NCI-H146 (cell line): ENCODE results near the gene CIITA.

Source experiments
- DNase-seq: peaks from one replicate; lab custom pipeline; 2025; lab: John Stamatoyannopoulos, UW

Gene CIITA

GRCh38 chr16:10849736-10850477, 27.1 kb upstream of the CIITA start:
- DNase-seq: no peak

- no peak for DNase-seq
Measured at GRCh38 chr16:10850478-10850850, 26.5 kb upstream of the CIITA start.

- no peak for DNase-seq
Measured at GRCh38 chr16:10851512-10851911, 25.5 kb upstream of the CIITA start.

- no peak for DNase-seq
Measured at GRCh38 chr16:10852286-10852685, 24.7 kb upstream of the CIITA start.

GRCh38 chr16:10852948-10853347, 24.1 kb upstream of the CIITA start:
- DNase-seq: no peak

- DNase-seq: no peak
Measured at GRCh38 chr16:10856042-10856441, 21.0 kb upstream of the CIITA start.

- DNase-seq: no peak
Measured at GRCh38 chr16:10858203-10858602, 18.8 kb upstream of the CIITA start.

- no peak for DNase-seq
Measured at GRCh38 chr16:10859020-10859419, 18.0 kb upstream of the CIITA start.

GRCh38 chr16:10859658-10860057, 17.3 kb upstream of the CIITA start:
- no peak for DNase-seq

GRCh38 chr16:10862438-10862837, 14.6 kb upstream of the CIITA start:
- no peak for DNase-seq

- no peak for DNase-seq
Measured at GRCh38 chr16:10865991-10866966, 10.7 kb upstream of the CIITA start.

- no peak for DNase-seq
Measured at GRCh38 chr16:10867199-10867598, 9.8 kb upstream of the CIITA start.

- DNase-seq: no peak
Measured at GRCh38 chr16:10868104-10868595, 8.9 kb upstream of the CIITA start.

GRCh38 chr16:10868596-10869469, 8.2 kb upstream of the CIITA start:
- DNase-seq: no peak

- DNase-seq: no peak
Measured at GRCh38 chr16:10870137-10870776, 6.7 kb upstream of the CIITA start.

- DNase-seq: no peak
Measured at GRCh38 chr16:10870808-10871156, 6.2 kb upstream of the CIITA start.

- no peak for DNase-seq
Measured at GRCh38 chr16:10871157-10871991, 5.6 kb upstream of the CIITA start.

- no peak for DNase-seq
Measured at GRCh38 chr16:10876315-10876714, 687 bp upstream of the CIITA start.

GRCh38 chr16:10877472-10877946, 507 bp downstream of the CIITA start:
- no peak for DNase-seq

- no peak for DNase-seq
Measured at GRCh38 chr16:10878328-10878643, 1.3 kb downstream of the CIITA start.
